OCI-LY1 (cell line): ENCODE data around the gene TM4SF1.

Experiments used
- EZH2 ChIP-seq: fragments of 200-600 bp; sonication (generic), shearing (Covaris generic); IDR thresholded peaks from 2 replicates; pipeline ENCODE4 v1.8.0; 2017; ENCODE audit warnings: borderline replicate concordance, mixed run types, mild to moderate bottlenecking, antibody characterized with exemption, low read length, moderate library complexity, mixed read lengths
- TF ChIP-seq, protein P1 (sequence below): fragments of 200-600 bp; sonication (generic), shearing (Covaris generic); IDR thresholded peaks from 2 replicates; pipeline ENCODE4 v1.5.1; 2017; ENCODE audit warnings: mild to moderate bottlenecking, antibody characterized with exemption, low read length, moderate library complexity, mixed read lengths

DNA sequence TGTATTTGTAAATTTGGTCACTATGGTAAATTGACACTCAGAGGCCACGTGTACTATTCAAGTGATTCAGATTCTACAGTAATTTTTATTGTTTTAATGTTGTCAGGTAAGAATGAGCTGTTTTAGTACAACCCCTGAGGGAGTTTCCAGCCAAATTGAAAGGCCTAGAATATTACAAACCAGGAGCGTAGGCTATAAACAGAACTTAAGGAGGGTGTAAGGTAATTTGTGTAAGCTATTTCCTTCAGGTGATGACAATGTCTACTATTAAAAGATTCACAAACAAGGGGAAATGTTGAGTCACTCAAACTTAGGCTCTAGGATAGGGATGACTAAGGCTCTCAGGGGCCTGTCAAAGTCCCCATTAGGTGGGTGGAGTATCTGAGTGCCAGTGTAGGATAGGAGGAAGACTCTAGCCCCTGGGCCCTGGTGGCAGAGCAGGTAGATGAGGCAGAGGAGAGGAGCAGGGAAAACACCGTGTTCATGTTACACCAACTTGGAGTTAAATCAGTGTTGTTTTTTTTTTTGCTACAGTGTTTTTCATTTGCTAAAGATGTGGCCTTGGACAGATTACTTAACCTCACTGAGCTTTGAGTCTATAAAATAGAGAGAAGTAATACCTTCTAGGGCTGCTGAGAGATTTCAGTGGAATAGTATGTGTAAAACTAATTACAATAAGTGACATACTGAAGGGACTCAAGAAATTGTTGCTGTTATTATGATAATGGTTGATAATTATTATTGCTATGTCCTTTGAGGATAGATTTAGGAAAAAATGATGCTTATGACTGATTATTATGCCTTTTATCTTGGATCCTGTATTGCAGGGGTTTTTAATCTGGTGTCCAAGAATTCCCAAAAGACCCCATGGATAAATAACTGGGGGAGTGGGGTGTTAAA lies 10.3 kb downstream of the TM4SF1 start:
- TF ChIP-seq, protein P1, sequence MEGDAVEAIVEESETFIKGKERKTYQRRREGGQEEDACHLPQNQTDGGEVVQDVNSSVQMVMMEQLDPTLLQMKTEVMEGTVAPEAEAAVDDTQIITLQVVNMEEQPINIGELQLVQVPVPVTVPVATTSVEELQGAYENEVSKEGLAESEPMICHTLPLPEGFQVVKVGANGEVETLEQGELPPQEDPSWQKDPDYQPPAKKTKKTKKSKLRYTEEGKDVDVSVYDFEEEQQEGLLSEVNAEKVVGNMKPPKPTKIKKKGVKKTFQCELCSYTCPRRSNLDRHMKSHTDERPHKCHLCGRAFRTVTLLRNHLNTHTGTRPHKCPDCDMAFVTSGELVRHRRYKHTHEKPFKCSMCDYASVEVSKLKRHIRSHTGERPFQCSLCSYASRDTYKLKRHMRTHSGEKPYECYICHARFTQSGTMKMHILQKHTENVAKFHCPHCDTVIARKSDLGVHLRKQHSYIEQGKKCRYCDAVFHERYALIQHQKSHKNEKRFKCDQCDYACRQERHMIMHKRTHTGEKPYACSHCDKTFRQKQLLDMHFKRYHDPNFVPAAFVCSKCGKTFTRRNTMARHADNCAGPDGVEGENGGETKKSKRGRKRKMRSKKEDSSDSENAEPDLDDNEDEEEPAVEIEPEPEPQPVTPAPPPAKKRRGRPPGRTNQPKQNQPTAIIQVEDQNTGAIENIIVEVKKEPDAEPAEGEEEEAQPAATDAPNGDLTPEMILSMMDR, result no peak
- no peak for TF ChIP-seq EZH2
